ENCODE measurements around the gene NFIB.

GRCh38 chr9:14345354-14346230, 31.7 kb upstream of the NFIB start:
- TF ChIP-seq CTCF (conservative IDR thresholded peaks at IDR 0.05 in 1 of 2, IDR thresholded peaks at IDR 0.05 in 1 of 2; ENCODE audit: low read depth in 1 of 2, low read length in 2 of 2): no peak
- peak; percentile 52 for TF ChIP-seq EZH2 (IDR thresholded peaks at IDR 0.05; ENCODE audit: low read length, missing control alignments)
